Measurements from ENCODE around the gene CFAP53. TPM values are rescaled to one million over a fixed set of nuclear protein-coding genes. Genes with fewer than 3 reads are reported as not detected.

Gene CFAP53
- total RNA-seq, 1 donor from 2014 or later = 0.17 TPM

DNA sequence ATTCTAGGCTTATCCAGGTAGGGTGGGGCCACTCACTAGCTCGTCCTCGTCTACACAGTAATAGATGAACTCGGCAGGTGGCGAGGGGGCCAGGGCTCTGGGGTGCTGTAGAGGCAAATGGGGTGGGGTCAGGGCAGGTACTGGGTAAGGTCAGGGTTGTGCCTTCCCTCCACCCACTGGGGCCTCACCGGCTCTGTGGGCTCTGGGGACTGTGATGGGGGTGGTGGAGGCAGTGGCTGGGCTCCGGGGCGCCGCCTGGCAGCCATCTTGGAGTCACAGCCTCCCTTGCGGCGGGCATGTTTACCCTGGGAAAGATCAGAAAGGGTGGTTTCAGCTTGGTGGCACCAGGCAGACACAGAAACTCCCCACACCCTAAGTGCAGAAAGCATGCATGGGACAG, 8.6 kb upstream of the CFAP53 start:
- H3K27ac Mint-ChIP-seq (ENCODE audit: unreplicated experiment) = no peak overlapping the region
- H3K9me3 Mint-ChIP-seq (ENCODE audit: low read depth) = no peaks in the 10 kb centered on the region
- peaks cover 51% of the 10 kb centered on the region for H3K36me3 Mint-ChIP-seq (ENCODE audit: low read depth)
- H3K4me3 Mint-ChIP-seq (ENCODE audit: unreplicated experiment) = no peak overlapping the region
- no peaks in the 10 kb centered on the region for H3K27me3 Mint-ChIP-seq (ENCODE audit: low read depth)
- TF ChIP-seq, protein P1, sequence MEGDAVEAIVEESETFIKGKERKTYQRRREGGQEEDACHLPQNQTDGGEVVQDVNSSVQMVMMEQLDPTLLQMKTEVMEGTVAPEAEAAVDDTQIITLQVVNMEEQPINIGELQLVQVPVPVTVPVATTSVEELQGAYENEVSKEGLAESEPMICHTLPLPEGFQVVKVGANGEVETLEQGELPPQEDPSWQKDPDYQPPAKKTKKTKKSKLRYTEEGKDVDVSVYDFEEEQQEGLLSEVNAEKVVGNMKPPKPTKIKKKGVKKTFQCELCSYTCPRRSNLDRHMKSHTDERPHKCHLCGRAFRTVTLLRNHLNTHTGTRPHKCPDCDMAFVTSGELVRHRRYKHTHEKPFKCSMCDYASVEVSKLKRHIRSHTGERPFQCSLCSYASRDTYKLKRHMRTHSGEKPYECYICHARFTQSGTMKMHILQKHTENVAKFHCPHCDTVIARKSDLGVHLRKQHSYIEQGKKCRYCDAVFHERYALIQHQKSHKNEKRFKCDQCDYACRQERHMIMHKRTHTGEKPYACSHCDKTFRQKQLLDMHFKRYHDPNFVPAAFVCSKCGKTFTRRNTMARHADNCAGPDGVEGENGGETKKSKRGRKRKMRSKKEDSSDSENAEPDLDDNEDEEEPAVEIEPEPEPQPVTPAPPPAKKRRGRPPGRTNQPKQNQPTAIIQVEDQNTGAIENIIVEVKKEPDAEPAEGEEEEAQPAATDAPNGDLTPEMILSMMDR (IDR thresholded peaks at IDR 0.05) = no peak
- no peak for DNase-seq (ENCODE audit: low spot score)
- peaks cover 16% of the 10 kb centered on the region for H3K4me1 Mint-ChIP-seq (ENCODE audit: low read depth)

DNA sequence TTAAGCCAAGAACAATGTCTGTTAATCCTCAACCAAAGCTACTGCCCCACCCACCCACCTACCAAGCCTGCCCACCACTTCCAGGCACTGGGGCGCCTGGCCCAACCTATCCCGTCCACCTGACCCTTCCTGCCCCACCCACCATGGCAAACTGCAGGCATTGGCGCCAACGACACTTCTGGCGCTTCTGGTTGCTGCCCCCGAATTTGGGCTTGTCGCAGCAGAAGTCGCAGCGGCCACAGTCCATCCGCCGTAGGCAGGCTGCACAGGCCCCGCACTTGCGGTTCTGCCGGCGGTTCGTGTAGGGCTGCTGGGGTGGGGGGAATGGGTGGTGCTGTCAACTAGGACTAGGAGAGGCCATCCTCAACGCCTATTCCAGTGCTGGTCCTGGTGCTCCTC, 7.7 kb upstream of the CFAP53 start:
- Mint-ChIP-seq H3K27ac (ENCODE audit: unreplicated experiment) (no peak overlapping the region), H3K9me3 (ENCODE audit: low read depth) (no peaks in the 10 kb centered on the region), H3K27me3 (ENCODE audit: low read depth) (no peaks in the 10 kb centered on the region), H3K4me3 (ENCODE audit: unreplicated experiment) (no peak overlapping the region), H3K36me3 (ENCODE audit: low read depth) (peaks cover 57% of the 10 kb centered on the region), H3K4me1 (ENCODE audit: low read depth) (peaks cover 7% of the 10 kb centered on the region)
- TF ChIP-seq, protein P1 (IDR thresholded peaks at IDR 0.05) = no peak
- DNase-seq (ENCODE audit: low spot score) = peak; percentile 93

DNA sequence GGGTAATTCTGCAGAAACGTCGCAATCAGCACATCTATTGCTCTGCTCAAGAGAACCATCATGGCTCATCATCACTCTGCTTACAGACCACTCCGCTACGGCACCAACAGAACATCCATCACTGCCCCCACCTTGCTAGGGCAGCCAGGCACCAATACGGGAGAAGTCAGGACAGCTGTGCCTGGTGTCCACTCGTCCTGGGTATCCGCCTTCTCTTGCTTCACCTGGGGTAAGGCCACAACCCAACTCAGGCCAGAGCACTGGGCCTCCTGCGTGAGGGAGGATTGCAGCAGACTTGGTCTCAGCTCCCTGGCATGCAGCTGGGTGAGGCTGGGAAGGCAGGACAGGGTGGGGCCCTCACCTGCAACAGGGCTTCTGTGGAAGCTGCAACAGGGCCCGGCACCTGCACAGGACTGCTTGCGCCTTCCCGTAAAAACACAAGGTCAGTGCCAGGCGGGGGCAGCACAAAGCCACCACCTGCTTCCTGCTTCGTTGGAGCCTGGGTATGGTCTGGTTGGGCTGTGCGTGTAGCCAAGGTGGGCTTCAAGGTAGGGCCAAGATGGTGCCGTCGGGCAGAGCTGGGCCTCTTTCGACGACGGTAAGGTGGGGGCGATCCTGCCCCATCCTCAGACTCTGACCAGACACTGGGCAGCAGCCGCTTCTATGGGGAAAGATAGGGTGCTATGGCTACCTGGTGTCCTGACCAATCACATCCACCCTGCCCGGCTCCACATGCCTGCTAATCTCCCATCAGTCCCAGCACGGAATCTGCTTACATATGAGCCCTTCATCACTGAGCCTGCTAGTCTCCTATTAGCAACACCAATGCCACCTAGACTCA, 7.1 kb upstream of the CFAP53 start:
- no peak for DNase-seq (ENCODE audit: low spot score)
- H3K4me1 Mint-ChIP-seq (ENCODE audit: low read depth) = peaks cover 2% of the 10 kb centered on the region
- H3K4me3 Mint-ChIP-seq (ENCODE audit: unreplicated experiment) = no peak overlapping the region
- TF ChIP-seq, protein P1 (IDR thresholded peaks at IDR 0.05) = no peak
- H3K27ac Mint-ChIP-seq (ENCODE audit: unreplicated experiment) = no peak overlapping the region
- peaks cover 58% of the 10 kb centered on the region for H3K36me3 Mint-ChIP-seq (ENCODE audit: low read depth)
- no peaks in the 10 kb centered on the region for H3K9me3 Mint-ChIP-seq (ENCODE audit: low read depth)
- no peaks in the 10 kb centered on the region for H3K27me3 Mint-ChIP-seq (ENCODE audit: low read depth)

DNA sequence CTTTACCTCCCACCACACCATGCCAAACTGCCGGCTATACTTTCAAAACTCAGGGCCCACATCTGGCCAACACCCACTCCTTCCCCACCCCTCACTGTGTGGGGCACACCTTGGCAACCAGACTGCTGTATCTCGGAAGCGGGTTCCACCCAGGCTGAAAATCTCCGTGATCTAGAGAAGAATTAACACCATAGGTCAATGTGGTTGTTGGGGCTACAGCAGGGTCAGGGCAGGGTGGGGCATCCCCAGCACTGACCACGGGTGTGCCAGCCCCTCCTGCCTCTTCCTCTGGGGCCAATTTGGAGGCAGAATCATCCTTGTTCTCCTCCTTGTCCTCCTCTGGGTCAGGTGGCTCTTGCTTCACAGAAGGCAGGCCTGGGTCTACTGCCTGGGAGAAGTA, 6.3 kb upstream of the CFAP53 start:
- peaks cover 58% of the 10 kb centered on the region for H3K36me3 Mint-ChIP-seq (ENCODE audit: low read depth)
- TF ChIP-seq, protein P1 (IDR thresholded peaks at IDR 0.05) = no peak
- H3K9me3 Mint-ChIP-seq (ENCODE audit: low read depth) = no peaks in the 10 kb centered on the region
- no peak for DNase-seq (ENCODE audit: low spot score)
- H3K27me3 Mint-ChIP-seq (ENCODE audit: low read depth) = no peaks in the 10 kb centered on the region
- H3K4me3 Mint-ChIP-seq (ENCODE audit: unreplicated experiment) = no peak overlapping the region
- H3K27ac Mint-ChIP-seq (ENCODE audit: unreplicated experiment) = peak overlapping the region; percentile 27
- H3K4me1 Mint-ChIP-seq (ENCODE audit: low read depth) = no peaks in the 10 kb centered on the region

DNA sequence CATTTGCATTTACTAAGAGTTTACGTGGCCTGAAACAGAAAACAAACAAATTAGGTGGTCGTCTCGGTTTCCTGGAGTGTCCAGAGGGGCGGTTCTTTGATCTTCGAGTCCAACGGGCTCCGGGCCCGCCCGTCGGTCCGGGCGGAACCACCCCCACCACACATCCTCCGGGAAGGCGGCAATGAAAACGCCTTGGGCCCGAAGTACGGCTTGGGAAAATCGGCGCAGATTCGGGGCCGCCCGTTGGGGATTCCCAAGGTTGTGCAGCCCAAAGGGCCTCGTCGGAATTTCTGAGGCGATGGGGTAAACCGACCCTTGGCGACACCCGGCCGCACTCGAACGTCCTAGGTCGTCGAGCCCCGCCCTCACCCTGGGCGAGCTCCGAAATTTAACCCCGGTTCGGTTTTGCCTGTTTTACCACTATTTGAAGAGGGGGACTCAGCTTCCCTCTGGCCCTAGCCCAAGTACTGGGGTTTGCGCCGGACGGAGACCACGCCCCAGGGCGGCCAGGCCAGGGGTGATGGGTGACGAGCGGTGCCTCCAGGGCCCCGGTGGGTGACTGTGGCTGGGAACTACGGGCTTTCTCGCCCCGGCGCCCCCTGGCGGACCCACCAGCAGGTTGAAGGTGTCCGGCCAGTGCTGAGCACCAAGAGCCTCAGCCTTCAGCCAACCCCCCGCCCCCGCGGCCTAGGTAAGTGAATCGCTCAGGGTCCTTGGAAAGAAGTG, 1.9 kb upstream of the CFAP53 start:
- peaks cover 32% of the 10 kb centered on the region for H3K36me3 Mint-ChIP-seq (ENCODE audit: low read depth)
- no peak overlapping the region for H3K4me3 Mint-ChIP-seq (ENCODE audit: unreplicated experiment)
- TF ChIP-seq, protein P1 (IDR thresholded peaks at IDR 0.05) = peak; percentile 65
- H3K27me3 Mint-ChIP-seq (ENCODE audit: low read depth) = peaks cover 1% of the 10 kb centered on the region
- no peak for DNase-seq (ENCODE audit: low spot score)
- H3K4me1 Mint-ChIP-seq (ENCODE audit: low read depth) = peaks cover 16% of the 10 kb centered on the region
- no peak overlapping the region for H3K27ac Mint-ChIP-seq (ENCODE audit: unreplicated experiment)
- H3K9me3 Mint-ChIP-seq (ENCODE audit: low read depth) = no peaks in the 10 kb centered on the region
